GM12892 (cell line): ENCODE measurements around the gene CCT4.

ENCODE experiments used
- POLR2A ChIP-seq: IDR thresholded peaks from 2 replicates; pipeline ENCODE4 v1.6.1; 2011; ENCODE audit warnings: low read depth, low read length, control low read depth
- POLR2AphosphoS5 ChIP-seq: IDR thresholded peaks from 2 replicates; pipeline ENCODE4 v1.6.1; 2011; ENCODE audit warnings: low read depth, low read length, control low read depth

- TF ChIP-seq POLR2AphosphoS5 (no peak), POLR2A (no peak)
These were observed 26.4 kb downstream of the CCT4 start for GRCh38 chr2:61862085-61862484.
